ENCODE results near the gene ADGRL3. TPM values are rescaled to one million over a fixed set of nuclear protein-coding genes. Genes with fewer than 3 reads are reported as not detected.

Gene ADGRL3
- total RNA-seq, 4 donors from 2014 or later: 2.2 to 10.0 (median 4.6) TPM

DNA sequence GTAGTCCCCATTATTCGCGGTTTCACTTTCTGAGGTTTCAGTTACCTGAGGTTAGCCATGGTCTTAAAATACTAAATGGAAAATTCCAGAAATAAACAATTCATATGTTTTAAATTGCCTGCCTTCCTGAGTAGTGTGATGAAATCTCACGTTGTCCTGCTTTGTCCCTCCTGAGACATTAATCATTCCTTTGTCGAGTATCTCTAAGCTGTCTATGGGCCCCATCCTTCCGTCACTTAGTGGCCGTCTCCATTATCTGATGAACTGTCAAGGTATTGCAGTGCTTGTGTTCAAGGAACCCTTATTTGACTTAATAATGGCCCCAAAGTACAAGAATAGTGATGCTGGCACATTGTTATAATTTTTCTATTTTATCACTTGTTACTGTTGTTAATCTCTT, 94.8 kb downstream of the ADGRL3 start:
- Histone ChIP-seq H3K27me3 (no peaks in the 10 kb centered on the region), H3K4me1 (no peaks in the 10 kb centered on the region), H3K4me3 (no peak overlapping the region), H3K36me3 (no peaks in the 10 kb centered on the region), H3K27ac (no peak overlapping the region), H3K9me3 (no peaks in the 10 kb centered on the region)
- 83 to 91% methylated on average over 6 of the region's 6 CpGs for WGBS, 2 donors (ENCODE audit: low coverage in 1 of 2)
- no peak for DNase-seq
- in situ Hi-C loops (cut with MboI; ENCODE audit: low pct_ligation_motif_present in 1 of 4, low pct_unique_long_range_greater_than_20kb in 1 of 4, low sequenced_read_pairs in 3 of 4) (no loop called here), intact Hi-C loops (cut with DNase I; ENCODE audit: low total_unique reads) (no loop called here)
- TF ChIP-seq, protein P1, sequence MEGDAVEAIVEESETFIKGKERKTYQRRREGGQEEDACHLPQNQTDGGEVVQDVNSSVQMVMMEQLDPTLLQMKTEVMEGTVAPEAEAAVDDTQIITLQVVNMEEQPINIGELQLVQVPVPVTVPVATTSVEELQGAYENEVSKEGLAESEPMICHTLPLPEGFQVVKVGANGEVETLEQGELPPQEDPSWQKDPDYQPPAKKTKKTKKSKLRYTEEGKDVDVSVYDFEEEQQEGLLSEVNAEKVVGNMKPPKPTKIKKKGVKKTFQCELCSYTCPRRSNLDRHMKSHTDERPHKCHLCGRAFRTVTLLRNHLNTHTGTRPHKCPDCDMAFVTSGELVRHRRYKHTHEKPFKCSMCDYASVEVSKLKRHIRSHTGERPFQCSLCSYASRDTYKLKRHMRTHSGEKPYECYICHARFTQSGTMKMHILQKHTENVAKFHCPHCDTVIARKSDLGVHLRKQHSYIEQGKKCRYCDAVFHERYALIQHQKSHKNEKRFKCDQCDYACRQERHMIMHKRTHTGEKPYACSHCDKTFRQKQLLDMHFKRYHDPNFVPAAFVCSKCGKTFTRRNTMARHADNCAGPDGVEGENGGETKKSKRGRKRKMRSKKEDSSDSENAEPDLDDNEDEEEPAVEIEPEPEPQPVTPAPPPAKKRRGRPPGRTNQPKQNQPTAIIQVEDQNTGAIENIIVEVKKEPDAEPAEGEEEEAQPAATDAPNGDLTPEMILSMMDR (IDR thresholded peaks at IDR 0.05): no peak
- TF ChIP-seq EP300 (IDR thresholded peaks at IDR 0.05; ENCODE audit: low read depth) (no peak), POLR2AphosphoS5 (IDR thresholded peaks at IDR 0.05) (no peak), POLR2A (IDR thresholded peaks at IDR 0.05) (no peak)

DNA sequence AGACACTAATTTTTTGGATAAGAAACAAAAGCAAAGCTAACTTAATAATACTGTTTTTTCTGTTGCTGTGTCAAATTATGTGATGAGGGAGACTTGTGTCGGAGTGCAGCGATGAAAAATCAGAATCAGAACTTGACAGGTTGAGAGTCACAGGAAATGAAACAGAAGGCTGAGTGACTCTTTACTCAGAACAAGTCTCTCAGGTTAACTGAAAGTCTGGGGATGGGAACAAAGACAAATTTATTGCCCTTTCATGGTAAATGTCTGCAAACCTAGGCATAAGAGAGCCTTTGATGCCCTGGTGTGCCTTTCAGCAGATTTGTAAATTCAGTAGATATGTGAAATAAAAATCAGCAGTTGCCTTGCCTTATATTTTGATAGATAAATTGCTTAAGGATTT, 96.0 kb downstream of the ADGRL3 start:
- Histone ChIP-seq H3K4me3 (no peak overlapping the region), H3K27me3 (no peaks in the 10 kb centered on the region), H3K4me1 (no peaks in the 10 kb centered on the region), H3K27ac (no peak overlapping the region), H3K9me3 (no peaks in the 10 kb centered on the region), H3K36me3 (no peaks in the 10 kb centered on the region)
- 63 to 88% methylated on average over 2 of the region's 2 CpGs for WGBS, 2 donors (ENCODE audit: low coverage in 1 of 2)
- TF ChIP-seq POLR2AphosphoS5 (IDR thresholded peaks at IDR 0.05): no peak
- TF ChIP-seq EP300 (IDR thresholded peaks at IDR 0.05; ENCODE audit: low read depth): no peak
- TF ChIP-seq, protein P1 (IDR thresholded peaks at IDR 0.05): no peak
- in situ Hi-C loops (cut with MboI; ENCODE audit: low pct_ligation_motif_present in 1 of 4, low pct_unique_long_range_greater_than_20kb in 1 of 4, low sequenced_read_pairs in 3 of 4): no loop called here
- DNase-seq: no peak
- intact Hi-C loops (cut with DNase I; ENCODE audit: low total_unique reads): no loop called here

DNA sequence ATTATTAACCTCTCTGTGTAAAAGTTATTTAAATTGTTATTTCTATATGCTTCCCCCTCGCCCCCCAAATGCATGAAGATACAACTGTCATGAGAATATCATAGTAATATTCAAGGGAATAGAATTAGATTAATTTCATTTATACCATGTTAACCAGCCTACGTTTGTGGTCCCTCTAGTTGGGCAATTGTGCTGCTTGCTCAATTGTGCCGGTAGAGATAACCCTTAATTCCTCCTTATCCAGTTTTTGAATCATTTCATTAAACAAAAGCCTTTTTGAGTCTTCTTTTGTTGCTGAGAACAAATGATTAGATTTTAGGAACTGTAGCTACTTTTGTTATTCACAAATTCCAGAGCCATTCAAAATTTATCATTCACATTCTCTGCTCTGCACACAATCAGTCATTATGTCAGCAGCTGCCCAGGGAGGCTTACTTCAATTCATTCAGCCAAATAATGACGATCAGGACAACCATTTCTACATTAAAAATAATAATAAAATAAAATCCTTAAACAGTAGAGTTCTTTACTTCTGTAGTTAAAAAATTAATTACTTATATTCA, 98.1 kb downstream of the ADGRL3 start:
- in situ Hi-C loops (cut with MboI; ENCODE audit: low pct_ligation_motif_present in 1 of 4, low pct_unique_long_range_greater_than_20kb in 1 of 4, low sequenced_read_pairs in 3 of 4): no loop called here
- TF ChIP-seq POLR2AphosphoS5 (IDR thresholded peaks at IDR 0.05) (no peak), EP300 (IDR thresholded peaks at IDR 0.05; ENCODE audit: low read depth) (no peak), POLR2A (IDR thresholded peaks at IDR 0.05) (no peak)
- TF ChIP-seq, protein P1 (IDR thresholded peaks at IDR 0.05): no peak

GRCh38 chr4:61299316-61299715, 99.2 kb downstream of the ADGRL3 start:
- no peaks in the 10 kb centered on the region for H3K4me1 ChIP-seq
- H3K27ac ChIP-seq: no peak overlapping the region
- no peaks in the 10 kb centered on the region for H3K27me3 ChIP-seq
- H3K36me3 ChIP-seq: no peaks in the 10 kb centered on the region
- in situ Hi-C loops (cut with MboI; ENCODE audit: low pct_ligation_motif_present in 1 of 4, low pct_unique_long_range_greater_than_20kb in 1 of 4, low sequenced_read_pairs in 3 of 4): no loop called here
- TF ChIP-seq POLR2AphosphoS5 (IDR thresholded peaks at IDR 0.05) (no peak), POLR2A (IDR thresholded peaks at IDR 0.05) (no peak), EP300 (IDR thresholded peaks at IDR 0.05; ENCODE audit: low read depth) (no peak)
- TF ChIP-seq, protein P1 (IDR thresholded peaks at IDR 0.05): no peak
- H3K4me3 ChIP-seq: no peak overlapping the region
- H3K9me3 ChIP-seq: no peaks in the 10 kb centered on the region
- intact Hi-C loops (cut with DNase I; ENCODE audit: low total_unique reads): no loop called here
- no peak for DNase-seq
- WGBS, 2 donors (ENCODE audit: low coverage in 1 of 2): 59 to 66% methylated on average over 4 of the region's 4 CpGs

More for the DNA sequence above, 98.1 kb downstream of the ADGRL3 start:
- Histone ChIP-seq H3K4me3 (no peak overlapping the region), H3K4me1 (no peaks in the 10 kb centered on the region), H3K27me3 (no peaks in the 10 kb centered on the region), H3K36me3 (no peaks in the 10 kb centered on the region), H3K27ac (no peak overlapping the region), H3K9me3 (no peaks in the 10 kb centered on the region)
- no peak for DNase-seq
- 68 to 76% methylated on average over 4 of the region's 4 CpGs for WGBS, 2 donors (ENCODE audit: low coverage in 1 of 2)
- intact Hi-C loops (cut with DNase I; ENCODE audit: low total_unique reads): no loop called here

Data from transverse colon (tissue), 4 donors.